Muscle of leg (tissue), 11 donors: ENCODE measurements around the gene FN3KRP. TPM values are rescaled to one million over a fixed set of nuclear protein-coding genes. Genes with fewer than 3 reads are reported as not detected.

Source experiments
- DNase-seq: peaks from one replicate; pipeline ENCODE4 v3.0.0; 2013
- H3K27ac ChIP-seq: one replicate; pipeline ENCODE4 v1.5.1; 2013; ENCODE audit warnings: mild to moderate bottlenecking, low read length, control low read depth
- H3K27me3 ChIP-seq: one replicate; pipeline ENCODE4 v1.6.1; 2013; ENCODE audit warnings: low read length; ENCODE audit not compliant: control insufficient read depth, insufficient read depth
- H3K36me3 ChIP-seq: one replicate; pipeline ENCODE4 v1.6.1; 2013; ENCODE audit warnings: low read length; ENCODE audit not compliant: control insufficient read depth, insufficient read depth
- H3K4me1 ChIP-seq: one replicate; pipeline ENCODE4 v1.6.1; 2013; ENCODE audit warnings: low read length; ENCODE audit not compliant: control insufficient read depth, insufficient read depth
- H3K4me3 ChIP-seq: one replicate; pipeline ENCODE4 v1.5.1; 2013; ENCODE audit warnings: low read length, control low read depth
- H3K9me3 ChIP-seq: replicated peaks from 2 replicates; pipeline ENCODE4 v1.6.1; 2013; ENCODE audit warnings: low read depth, low read length; ENCODE audit not compliant: control insufficient read depth
- WGBS: methylation state at CpG from one replicate; pipeline ENCODE4 v1.1.5; 2013; ENCODE audit warnings: missing lambda C conversion rate; ENCODE audit not compliant: insufficient coverage; 5-methylcytosine and 5-hydroxymethylcytosine counted together
- polyA plus RNA-seq, 8 donors: library from polyadenylated mRNA; unstranded; fragments of 120-200 nt; gene quantifications; one replicate each; pipeline versions ENCODE4 v1.2.1 to v1.2.3, GENCODE V29; 2013; ENCODE audit warnings: inconsistent platforms in 1 of 8, low replicate concordance in 1 of 8; ENCODE audit not compliant: insufficient read length in 8 of 8, insufficient read depth in 1 of 8
- total RNA-seq: library from RNA; stranded (reverse); fragments of 120-200 nt; gene quantifications from one replicate; pipeline ENCODE4 v1.2.4, GENCODE V29; 2013

Gene FN3KRP
- total and polyA plus RNA-seq, 9 donors, result 17.6 to 39.5 (median 34.4) TPM

GRCh38 chr17:82697808-82698064, 18.8 kb upstream of the FN3KRP start:
- H3K4me1 ChIP-seq, result peaks cover 29% of the 10 kb centered on the region
- H3K4me3 ChIP-seq, result peak overlapping the region; percentile 64
- peaks cover 10% of the 10 kb centered on the region for H3K27me3 ChIP-seq
- H3K27ac ChIP-seq, result no peak overlapping the region
- peaks cover 5% of the 10 kb centered on the region for H3K36me3 ChIP-seq
- under 1% methylated on average over 30 of the region's 32 CpGs for WGBS
- peaks cover 9% of the 10 kb centered on the region for H3K9me3 ChIP-seq
- no peak for DNase-seq

- H3K36me3 ChIP-seq, result peaks cover 5% of the 10 kb centered on the region
- peak; percentile 99 for DNase-seq
- peak within 1 kb of the TSS; percentile 72 for H3K4me3 ChIP-seq
- H3K9me3 ChIP-seq, result peaks cover 9% of the 10 kb centered on the region
- under 1% methylated on average over 98 of the region's 112 CpGs for WGBS
- peak within 1 kb of the TSS; percentile 13 for H3K27ac ChIP-seq
- H3K27me3 ChIP-seq, result peaks cover 10% of the 10 kb centered on the region
- peaks cover 34% of the 10 kb centered on the region for H3K4me1 ChIP-seq
Measured at GRCh38 chr17:82698065-82698973, 18.2 kb upstream of the FN3KRP start, which contains the start of gene RAB40B. TSS of gene RAB40B (minus strand) at chr17:82698698. CDS start at chr17:82698596, 102 bp downstream.

GRCh38 chr17:82698974-82699442, 17.5 kb upstream of the FN3KRP start:
- 8% methylated on average over 37 of the region's 45 CpGs for WGBS
- Histone ChIP-seq H3K4me3 (peak overlapping the region; percentile 72), H3K27me3 (peaks cover 10% of the 10 kb centered on the region), H3K36me3 (peaks cover 5% of the 10 kb centered on the region), H3K4me1 (peaks cover 38% of the 10 kb centered on the region), H3K27ac (peak overlapping the region; percentile 13), H3K9me3 (peaks cover 9% of the 10 kb centered on the region)
- DNase-seq, result no peak

GRCh38 chr17:82699551-82699950, 17.0 kb upstream of the FN3KRP start:
- Histone ChIP-seq H3K4me3 (peak overlapping the region; percentile 72), H3K4me1 (peaks cover 44% of the 10 kb centered on the region), H3K9me3 (peaks cover 4% of the 10 kb centered on the region), H3K27ac (no peak overlapping the region), H3K27me3 (peaks cover 10% of the 10 kb centered on the region), H3K36me3 (peaks cover 5% of the 10 kb centered on the region)
- DNase-seq, result no peak
- WGBS, result 83% methylated on average over 7 of the region's 13 CpGs

GRCh38 chr17:82702231-82702927, 14.1 kb upstream of the FN3KRP start:
- Histone ChIP-seq H3K4me1 (peaks cover 54% of the 10 kb centered on the region), H3K36me3 (no peaks in the 10 kb centered on the region), H3K9me3 (no peaks in the 10 kb centered on the region), H3K4me3 (no peak overlapping the region), H3K27me3 (peaks cover 3% of the 10 kb centered on the region), H3K27ac (peak overlapping the region; percentile 67)
- no peak for DNase-seq
- 39% methylated on average over 18 of the region's 20 CpGs for WGBS

- no peaks in the 10 kb centered on the region for H3K36me3 ChIP-seq
- H3K4me3 ChIP-seq, result no peak overlapping the region
- peaks cover 57% of the 10 kb centered on the region for H3K4me1 ChIP-seq
- H3K9me3 ChIP-seq, result no peaks in the 10 kb centered on the region
- peak overlapping the region; percentile 67 for H3K27ac ChIP-seq
- H3K27me3 ChIP-seq, result no peaks in the 10 kb centered on the region
- WGBS, result 79% methylated on average over 20 of the region's 26 CpGs
- no peak for DNase-seq
Measured at GRCh38 chr17:82703036-82703745, 13.3 kb upstream of the FN3KRP start.

GRCh38 chr17:82703935-82704865, 12.3 kb upstream of the FN3KRP start:
- no peaks in the 10 kb centered on the region for H3K9me3 ChIP-seq
- H3K4me3 ChIP-seq, result no peak overlapping the region
- no peaks in the 10 kb centered on the region for H3K27me3 ChIP-seq
- H3K4me1 ChIP-seq, result peaks cover 60% of the 10 kb centered on the region
- H3K27ac ChIP-seq, result peak overlapping the region; percentile 44
- WGBS, result 72% methylated on average over 32 of the region's 38 CpGs
- no peak for DNase-seq
- H3K36me3 ChIP-seq, result no peaks in the 10 kb centered on the region

GRCh38 chr17:82704886-82705285, 11.6 kb upstream of the FN3KRP start:
- DNase-seq, result no peak
- Histone ChIP-seq H3K36me3 (no peaks in the 10 kb centered on the region), H3K27me3 (no peaks in the 10 kb centered on the region), H3K9me3 (no peaks in the 10 kb centered on the region), H3K4me1 (peaks cover 60% of the 10 kb centered on the region), H3K27ac (no peak overlapping the region), H3K4me3 (no peak overlapping the region)
- WGBS, result 97% methylated on average over 6 of the region's 13 CpGs

- H3K27me3 ChIP-seq, result no peaks in the 10 kb centered on the region
- H3K36me3 ChIP-seq, result no peaks in the 10 kb centered on the region
- DNase-seq, result no peak
- no peak overlapping the region for H3K4me3 ChIP-seq
- WGBS, result 92% methylated on average over 13 of the region's 18 CpGs
- no peaks in the 10 kb centered on the region for H3K9me3 ChIP-seq
- no peak overlapping the region for H3K27ac ChIP-seq
- H3K4me1 ChIP-seq, result peaks cover 68% of the 10 kb centered on the region
Measured at GRCh38 chr17:82705756-82706155, 10.8 kb upstream of the FN3KRP start.
